Measurements from ENCODE around the gene COLEC11. TPM values are rescaled to one million over a fixed set of nuclear protein-coding genes. Genes with fewer than 3 reads are reported as not detected.

COLEC11 gene
- total RNA-seq, 5 donors from 2014 or later (not counting 1 experiment from before 2014, with no cell fraction given): 0.35 to 1.8 TPM; not detected in 3

GRCh38 chr2:3596901-3597417 is 2.0 kb downstream of the COLEC11 start:
- ChIA-PET CTCF (no interaction called here), POLR2A (no interaction called here)
- ATAC-seq (replicated peaks in 1 of 4) (no peak), DNase-seq (peak in 1 of 35 experiments; percentile 1)
- Histone ChIP-seq H3K9me3 (no peaks in the 10 kb centered on the region), H3K4me3 (ENCODE audit: control insufficient read depth in 1 of 2, extremely low read depth in 1 of 2, low read length in 1 of 2) (no peak overlapping the region), H3K27ac (ENCODE audit: low read length) (no peak overlapping the region), H3K27me3 (replicated peaks in 1 of 2; ENCODE audit: control insufficient read depth in 2 of 2, extremely low read depth in 1 of 2, insufficient read depth in 2 of 2, low read length in 1 of 2) (peaks cover 2 to 3% of the 10 kb centered on the region in 2 experiments), H3K4me1 (ENCODE audit: control insufficient read depth in 1 of 2, extremely low read depth in 1 of 2, insufficient read depth in 2 of 2, low read length in 2 of 2) (no peaks in the 10 kb centered on the region), H3K36me3 (ENCODE audit: control insufficient read depth in 2 of 2, extremely low read depth in 1 of 2, insufficient read depth in 1 of 2, low read length in 1 of 2) (no peaks in the 10 kb centered on the region)
- peaks cover 0 to 8% of the 10 kb centered on the region in 2 donors for H3K27me3 Mint-ChIP-seq
- H3K36me3 Mint-ChIP-seq: peaks cover 16% of the 10 kb centered on the region
- WGBS (ENCODE audit: insufficient coverage): 91% methylated on average over 10 of the region's 16 CpGs
- no peaks in the 10 kb centered on the region for H3K9me3 Mint-ChIP-seq
- H3K4me3 Mint-ChIP-seq: peak overlapping the region in 1 of 3 donors; percentile 8
- no peak overlapping the region for H3K27ac Mint-ChIP-seq
- peaks cover 0 to 13% (median 5%) of the 10 kb centered on the region in 3 donors for H3K4me1 Mint-ChIP-seq

DNA sequence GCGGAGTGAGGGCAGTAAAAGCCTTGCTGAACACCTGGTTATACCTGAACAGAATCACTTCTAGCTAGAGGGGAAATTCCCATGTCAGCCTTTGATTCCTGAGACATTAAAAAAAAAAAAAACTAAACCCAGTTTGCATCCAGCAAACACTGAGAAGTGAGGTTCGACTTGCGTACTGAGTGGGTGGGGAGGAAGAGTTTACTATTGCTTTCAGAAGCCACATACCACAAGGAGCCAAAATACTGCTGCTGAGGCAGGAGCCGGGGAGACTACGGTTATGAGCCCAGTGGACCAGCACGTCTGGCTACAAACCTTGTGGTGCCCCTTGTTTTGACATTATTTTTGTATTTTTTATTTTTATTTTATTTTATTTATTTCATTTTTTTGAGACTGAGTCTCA is 2.7 kb downstream of the COLEC11 start:
- H3K4me1 ChIP-seq (ENCODE audit: control insufficient read depth in 1 of 2, extremely low read depth in 1 of 2, insufficient read depth in 2 of 2, low read length in 2 of 2): no peaks in the 10 kb centered on the region
- Mint-ChIP-seq H3K36me3 (peaks cover 14% of the 10 kb centered on the region), H3K4me3 (peak overlapping the region in 1 of 3 donors; percentile 8), H3K9me3 (no peaks in the 10 kb centered on the region), H3K27me3 (peaks cover 0 to 8% of the 10 kb centered on the region in 2 donors), H3K4me1 (peaks cover 0 to 13% (median 5%) of the 10 kb centered on the region in 3 donors), H3K27ac (no peak overlapping the region)
- CTCF ChIA-PET: no interaction called here
- no CpG with 5 or more reads among the region's 6 CpGs for WGBS (ENCODE audit: insufficient coverage)
- H3K27ac ChIP-seq (ENCODE audit: low read length): no peak overlapping the region
- DNase-seq: peak in 3 of 35 experiments; percentile 12 to 24 (median 17)
- H3K4me3 ChIP-seq (ENCODE audit: control insufficient read depth in 1 of 2, extremely low read depth in 1 of 2, low read length in 1 of 2): no peak overlapping the region
- POLR2A ChIA-PET: no interaction called here
- H3K27me3 ChIP-seq (replicated peaks in 1 of 2; ENCODE audit: control insufficient read depth in 2 of 2, extremely low read depth in 1 of 2, insufficient read depth in 2 of 2, low read length in 1 of 2): peaks cover 2 to 3% of the 10 kb centered on the region in 2 experiments
- ATAC-seq (replicated peaks in 1 of 4): peak in 1 of 4 experiments; percentile 83
- H3K9me3 ChIP-seq: no peaks in the 10 kb centered on the region
- H3K36me3 ChIP-seq (ENCODE audit: control insufficient read depth in 2 of 2, extremely low read depth in 1 of 2, insufficient read depth in 1 of 2, low read length in 1 of 2): no peaks in the 10 kb centered on the region

DNA sequence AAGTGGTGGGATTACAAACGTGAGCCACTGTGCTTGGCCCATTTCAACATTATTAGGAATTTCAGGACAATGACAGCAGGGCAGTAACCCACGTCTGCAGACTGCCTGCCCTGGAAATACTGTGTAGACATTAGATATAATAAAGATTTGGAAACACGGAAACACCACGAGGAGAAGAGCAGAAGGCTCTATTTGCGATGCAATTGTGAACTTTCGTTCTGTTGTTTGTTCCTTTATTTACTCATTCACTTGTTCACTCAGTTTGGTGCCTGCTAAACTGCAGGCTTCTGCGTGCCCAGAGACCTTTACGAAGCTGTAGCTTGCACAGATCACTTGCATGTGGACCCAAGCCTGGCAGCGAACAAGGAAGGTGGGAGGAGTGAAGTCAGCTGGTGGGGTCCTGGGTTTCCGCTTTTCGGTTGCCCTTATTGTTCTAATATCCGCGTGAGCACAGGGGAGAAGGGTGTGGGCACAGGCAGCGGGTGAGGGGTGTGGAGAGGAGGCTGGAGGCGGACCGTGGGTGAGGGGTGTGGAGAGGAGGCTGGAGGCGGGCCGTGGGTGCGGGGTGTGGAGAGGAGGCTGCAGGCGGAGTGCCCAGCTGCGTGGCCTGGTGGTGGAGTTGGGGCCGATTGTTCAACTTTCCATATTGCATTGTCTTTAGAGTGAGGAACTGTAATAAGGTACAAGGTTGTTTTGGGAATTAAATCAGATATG is 3.4 kb downstream of the COLEC11 start:
- Mint-ChIP-seq H3K27me3 (peaks cover 0 to 8% of the 10 kb centered on the region in 2 donors), H3K4me1 (peaks cover 0 to 13% (median 5%) of the 10 kb centered on the region in 3 donors), H3K36me3 (peaks cover 9% of the 10 kb centered on the region), H3K27ac (no peak overlapping the region), H3K9me3 (no peaks in the 10 kb centered on the region), H3K4me3 (no peak overlapping the region)
- Histone ChIP-seq H3K27ac (ENCODE audit: low read length) (no peak overlapping the region), H3K9me3 (no peaks in the 10 kb centered on the region), H3K27me3 (replicated peaks in 1 of 2; ENCODE audit: control insufficient read depth in 2 of 2, extremely low read depth in 1 of 2, insufficient read depth in 2 of 2, low read length in 1 of 2) (peaks cover 2 to 3% of the 10 kb centered on the region in 2 experiments), H3K4me3 (ENCODE audit: control insufficient read depth in 1 of 2, extremely low read depth in 1 of 2, low read length in 1 of 2) (no peak overlapping the region), H3K4me1 (ENCODE audit: control insufficient read depth in 1 of 2, extremely low read depth in 1 of 2, insufficient read depth in 2 of 2, low read length in 2 of 2) (no peaks in the 10 kb centered on the region), H3K36me3 (ENCODE audit: control insufficient read depth in 2 of 2, extremely low read depth in 1 of 2, insufficient read depth in 1 of 2, low read length in 1 of 2) (no peaks in the 10 kb centered on the region)
- no peak for ATAC-seq (replicated peaks in 1 of 4)
- peak in 1 of 35 experiments; percentile 0 for DNase-seq
- ChIA-PET POLR2A (no interaction called here), CTCF (no interaction called here)
- WGBS (ENCODE audit: insufficient coverage): 73% methylated on average over 13 of the region's 22 CpGs

DNA sequence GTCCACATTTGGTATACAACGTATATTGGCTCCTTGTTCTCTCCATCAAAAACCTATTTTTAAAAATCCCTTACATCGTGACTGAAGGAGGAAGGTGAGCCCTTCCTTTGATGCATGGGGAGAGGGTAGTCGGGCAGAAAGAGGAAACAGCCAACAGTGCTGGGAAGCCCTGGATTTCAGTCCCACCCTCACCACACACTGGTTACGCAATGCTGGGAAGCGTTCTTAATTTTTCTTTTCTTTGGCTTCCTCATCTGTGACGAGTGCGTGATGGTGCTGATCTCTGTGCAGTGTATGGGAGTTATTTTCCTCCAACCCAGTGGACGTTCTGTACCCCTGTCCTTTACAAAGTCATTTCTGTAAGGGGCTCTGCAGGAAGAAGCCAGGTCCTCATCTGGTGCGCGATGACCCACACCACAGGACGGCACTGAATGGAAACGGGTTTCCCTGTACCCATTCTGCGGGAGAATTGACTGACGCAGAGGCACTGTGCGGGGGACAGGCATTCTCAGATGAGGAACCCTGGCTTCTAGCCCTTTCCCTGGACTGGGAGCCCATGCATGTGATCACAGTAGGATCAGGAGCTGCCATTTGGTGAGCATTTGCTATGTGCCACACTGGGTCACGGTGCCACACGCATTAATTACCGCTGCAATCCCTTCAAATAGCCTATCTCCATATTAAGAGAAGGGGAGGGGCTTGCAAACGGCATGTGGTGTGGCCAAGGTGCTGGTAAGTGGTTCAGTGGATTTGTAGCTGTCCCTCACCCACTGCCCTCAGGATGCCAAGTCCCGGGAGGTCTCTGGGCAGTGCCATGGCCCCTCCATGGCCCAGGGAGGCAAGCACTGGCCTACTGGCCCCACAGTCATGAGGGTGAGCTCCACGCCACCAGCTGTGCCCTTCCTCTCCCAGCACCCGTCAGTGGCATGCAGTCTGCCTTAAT is 4.3 kb downstream of the COLEC11 start:
- WGBS (ENCODE audit: insufficient coverage): 95% methylated on average over 7 of the region's 22 CpGs
- Mint-ChIP-seq H3K9me3 (no peaks in the 10 kb centered on the region), H3K36me3 (peaks cover 6% of the 10 kb centered on the region), H3K27me3 (peaks cover 0 to 8% of the 10 kb centered on the region in 2 donors), H3K4me3 (no peak overlapping the region), H3K4me1 (peaks cover 0 to 13% (median 5%) of the 10 kb centered on the region in 3 donors), H3K27ac (no peak overlapping the region)
- Histone ChIP-seq H3K27me3 (replicated peaks in 1 of 2; ENCODE audit: control insufficient read depth in 2 of 2, extremely low read depth in 1 of 2, insufficient read depth in 2 of 2, low read length in 1 of 2) (peaks cover 2 to 3% of the 10 kb centered on the region in 2 experiments), H3K27ac (ENCODE audit: low read length) (no peak overlapping the region), H3K4me3 (ENCODE audit: control insufficient read depth in 1 of 2, extremely low read depth in 1 of 2, low read length in 1 of 2) (no peak overlapping the region), H3K4me1 (ENCODE audit: control insufficient read depth in 1 of 2, extremely low read depth in 1 of 2, insufficient read depth in 2 of 2, low read length in 2 of 2) (no peaks in the 10 kb centered on the region), H3K9me3 (no peaks in the 10 kb centered on the region), H3K36me3 (ENCODE audit: control insufficient read depth in 2 of 2, extremely low read depth in 1 of 2, insufficient read depth in 1 of 2, low read length in 1 of 2) (no peaks in the 10 kb centered on the region)
- no peak for ATAC-seq (replicated peaks in 1 of 4)
- DNase-seq: no peak
- ChIA-PET CTCF (no interaction called here), POLR2A (no interaction called here)

DNA sequence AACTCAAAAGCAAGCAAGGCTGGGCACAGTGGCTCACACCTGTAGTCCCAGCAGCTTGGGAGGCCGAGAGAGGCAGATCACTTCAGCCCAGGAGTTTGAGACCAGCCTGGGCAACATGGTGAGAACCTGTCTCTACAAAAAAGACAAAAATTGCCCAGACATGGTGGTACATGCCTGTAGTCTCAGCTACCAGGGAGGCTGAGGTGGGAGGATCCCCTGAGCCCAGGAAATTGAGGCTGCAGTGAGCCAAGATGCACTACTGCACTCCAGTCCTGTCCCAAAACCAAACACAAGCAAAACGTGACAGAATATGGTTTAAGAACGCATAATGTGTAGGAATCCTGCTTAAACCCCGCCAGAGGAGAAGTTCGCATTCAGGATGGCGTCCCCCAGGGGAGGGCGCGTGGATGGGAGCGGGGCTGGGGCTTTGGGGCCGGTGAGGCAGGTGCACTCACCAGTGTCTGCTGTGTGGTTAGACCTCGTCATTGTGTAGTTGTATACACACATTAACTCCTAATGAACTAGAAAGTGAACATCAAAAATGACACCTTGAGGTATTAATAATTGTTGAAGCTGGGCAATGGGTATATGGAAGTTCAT is 5.4 kb downstream of the COLEC11 start:
- Mint-ChIP-seq H3K9me3 (no peaks in the 10 kb centered on the region), H3K27me3 (peaks cover 0 to 3% of the 10 kb centered on the region in 2 donors), H3K4me3 (no peak overlapping the region), H3K27ac (no peak overlapping the region), H3K36me3 (peaks cover 3% of the 10 kb centered on the region), H3K4me1 (peaks cover 0 to 16% (median 7%) of the 10 kb centered on the region in 3 donors)
- WGBS (ENCODE audit: insufficient coverage): 89% methylated on average over 6 of the region's 11 CpGs
- no peaks in the 10 kb centered on the region for H3K36me3 ChIP-seq (ENCODE audit: control insufficient read depth in 2 of 2, extremely low read depth in 1 of 2, insufficient read depth in 1 of 2, low read length in 1 of 2)
- no peak overlapping the region for H3K4me3 ChIP-seq (ENCODE audit: control insufficient read depth in 1 of 2, extremely low read depth in 1 of 2, low read length in 1 of 2)
- CTCF ChIA-PET: no interaction called here
- no peaks in the 10 kb centered on the region for H3K9me3 ChIP-seq
- ATAC-seq (replicated peaks in 1 of 4): no peak
- no peaks in the 10 kb centered on the region for H3K4me1 ChIP-seq (ENCODE audit: control insufficient read depth in 1 of 2, extremely low read depth in 1 of 2, insufficient read depth in 2 of 2, low read length in 2 of 2)
- POLR2A ChIA-PET: no interaction called here
- DNase-seq: no peak
- no peak overlapping the region for H3K27ac ChIP-seq (ENCODE audit: low read length)
- H3K27me3 ChIP-seq (replicated peaks in 1 of 2; ENCODE audit: control insufficient read depth in 2 of 2, extremely low read depth in 1 of 2, insufficient read depth in 2 of 2, low read length in 1 of 2): peaks cover 0 to 3% of the 10 kb centered on the region in 2 experiments

All from T-cell (primary cell).